Measurements from ENCODE around the gene TEN1.
"Not testable (repeated sequence)": the region's sequence is repeated elsewhere in the genome, so short reads cannot be mapped to it uniquely, and the experiment has no call there.

Gene TEN1

GRCh38 chr17:76032073-76032779 lies 53.2 kb downstream of the TEN1 start:
- DNase-seq: no peak

GRCh38 chr17:76032780-76033108 lies 53.7 kb downstream of the TEN1 start:
- DNase-seq: no peak

GRCh38 chr17:76033139-76033538 lies 54.1 kb downstream of the TEN1 start:
- no peak for DNase-seq

- DNase-seq: no peak
Measured at GRCh38 chr17:76034428-76035350, 55.6 kb downstream of the TEN1 start.

GRCh38 chr17:76036497-76037261 lies 57.6 kb downstream of the TEN1 start:
- DNase-seq: no peak

GRCh38 chr17:76038050-76038449 lies 59.0 kb downstream of the TEN1 start:
- no peak for DNase-seq

GRCh38 chr17:76039121-76039520 lies 60.1 kb downstream of the TEN1 start:
- no peak for DNase-seq

- no peak for DNase-seq
Measured at GRCh38 chr17:76040376-76040775, 61.3 kb downstream of the TEN1 start.

- DNase-seq: not testable (repeated sequence)
Measured at GRCh38 chr17:76042868-76043267, 63.8 kb downstream of the TEN1 start.

- DNase-seq: not testable (repeated sequence)
Measured at GRCh38 chr17:76044475-76045007, 65.5 kb downstream of the TEN1 start.

- no peak for DNase-seq
Measured at GRCh38 chr17:76046064-76046463, 67.0 kb downstream of the TEN1 start.

GRCh38 chr17:76048025-76048605 lies 69.1 kb downstream of the TEN1 start:
- no peak for DNase-seq

- no peak for DNase-seq
Measured at GRCh38 chr17:76048711-76049110, 69.7 kb downstream of the TEN1 start.

GRCh38 chr17:76049239-76049638 lies 70.2 kb downstream of the TEN1 start:
- no peak for DNase-seq

- DNase-seq: no peak
Measured at GRCh38 chr17:76049836-76050537, 70.9 kb downstream of the TEN1 start.
